Gastroesophageal sphincter (tissue), 4 donors: Measurements from ENCODE around the gene GPR137. TPM values are rescaled to one million over a fixed set of nuclear protein-coding genes. Genes with fewer than 3 reads are reported as not detected.
A peak's percentile ranks its signal among the peaks of the same experiment; 100 is the strongest.

Source experiments
- ATAC-seq: fragments of 150-250 bp; one replicate; pipeline ENCODE4 v1.9.1; 2016; ENCODE audit warnings: mild to moderate bottlenecking, moderate library complexity
- H3K27ac ChIP-seq, 4 donors: fragments of 200-600 bp; sonication (generic) in 3 of 4; 1 replicate in 3 of 4; 2 replicates in 1 of 4; pipeline ENCODE4 v1.5.1; 2016 to 2019
- H3K27me3 ChIP-seq: fragments of 200-600 bp; sonication (generic); one replicate; pipeline ENCODE4 v1.5.1; 2019
- H3K36me3 ChIP-seq, 2 donors: fragments of 200-600 bp; sonication (generic); one replicate each; pipeline ENCODE4 v1.5.1; 2019; ENCODE audit warnings: control low read depth in 1 of 2
- H3K4me1 ChIP-seq, 3 donors: fragments of 200-600 bp; sonication (generic); 1 replicate in 2 of 3; 2 replicates in 1 of 3; pipeline ENCODE4 v1.5.1; 2016 to 2019; ENCODE audit warnings: control low read depth in 2 of 3
- H3K4me3 ChIP-seq, 2 donors: fragments of 200-600 bp; sonication (generic); one replicate each; pipeline ENCODE4 v1.5.1; 2019; ENCODE audit warnings: mild to moderate bottlenecking in 1 of 2, moderate library complexity in 1 of 2
- H3K9me3 ChIP-seq, 3 donors: fragments of 200-600 bp; sonication (generic); one replicate each; pipeline ENCODE4 v1.5.1; 2017 to 2019; ENCODE audit warnings: control low read depth in 2 of 3
- EP300 ChIP-seq: sonication (generic); formaldehyde crosslinking; IDR thresholded peaks from one replicate; pipeline ENCODE4 v1.6.1; 2017; ENCODE audit warnings: antibody characterized with exemption, mild to moderate bottlenecking
- POLR2A ChIP-seq, 2 donors: fragments of 450-650 bp; IDR thresholded peaks; one replicate each; pipeline ENCODE4 v1.6.1; 2017; ENCODE audit warnings: antibody characterized with exemption in 2 of 2, mild to moderate bottlenecking in 2 of 2, moderate library complexity in 1 of 2
- POLR2AphosphoS5 ChIP-seq: sonication (generic); formaldehyde crosslinking; IDR thresholded peaks from one replicate; pipeline ENCODE4 v1.6.1; 2017; ENCODE audit warnings: antibody characterized with exemption
- WGBS, 2 donors: methylation state at CpG; one replicate each; pipeline ENCODE4 v1.1.5; 2018; ENCODE audit warnings: low coverage in 1 of 2; 5-methylcytosine and 5-hydroxymethylcytosine counted together
- total RNA-seq, 4 donors: library from RNA; depleted of rRNA; stranded (reverse); fragments of >200 nt; gene quantifications; one replicate each; pipeline ENCODE4 v1.1.0, GENCODE V29; 2016
- TF ChIP-seq, protein P1 (sequence below), 4 experiments: fragments of 200-600 bp in 2 of 4; fragments of 450-650 bp in 2 of 4; sonication (generic) in 1 of 4; IDR thresholded peaks; one replicate each; pipeline ENCODE4 v1.5.1; 2017 to 2019; ENCODE audit warnings: antibody characterized with exemption in 4 of 4, mild to moderate bottlenecking in 2 of 4, moderate library complexity in 2 of 4

GPR137 gene
- total RNA-seq, 4 donors from 2014 or later = 14.0 to 37.1 (median 27.6) TPM

DNA sequence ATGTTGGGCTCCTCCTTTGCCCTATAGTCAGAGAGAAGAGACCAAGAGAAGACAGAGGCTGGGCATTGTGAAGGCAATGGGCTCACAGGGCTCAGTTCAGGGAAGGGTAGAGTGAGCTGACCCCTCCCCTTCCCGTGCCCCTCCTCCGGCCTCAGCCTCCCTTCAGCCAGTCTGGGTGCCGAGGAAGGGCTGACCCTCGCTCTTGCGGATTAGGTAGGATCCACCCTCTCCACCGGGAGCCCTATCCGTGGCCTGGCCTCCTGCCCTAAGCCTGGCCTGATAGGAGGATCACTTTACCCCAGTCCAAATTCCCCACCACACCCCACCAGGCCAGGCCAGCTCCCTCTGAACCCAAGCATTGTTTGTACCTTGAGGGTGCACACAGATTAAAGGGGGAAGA, 37.1 kb upstream of the GPR137 start:
- ATAC-seq = no peak
- peaks cover 0 to 8% of the 10 kb centered on the region in 2 donors for H3K36me3 ChIP-seq
- H3K4me1 ChIP-seq = peaks cover 0 to 59% (median 44%) of the 10 kb centered on the region in 3 donors
- H3K27me3 ChIP-seq = no peaks in the 10 kb centered on the region
- WGBS, 2 donors = 60 to 71% methylated on average over 4 of the region's 7 CpGs
- H3K27ac ChIP-seq = no peak overlapping the region
- H3K4me3 ChIP-seq = no peak overlapping the region
- H3K9me3 ChIP-seq = no peaks in the 10 kb centered on the region
- TF ChIP-seq EP300 (no peak), POLR2A (IDR thresholded peaks at IDR 0.05) (no peak), POLR2AphosphoS5 (no peak)
- TF ChIP-seq, protein P1, sequence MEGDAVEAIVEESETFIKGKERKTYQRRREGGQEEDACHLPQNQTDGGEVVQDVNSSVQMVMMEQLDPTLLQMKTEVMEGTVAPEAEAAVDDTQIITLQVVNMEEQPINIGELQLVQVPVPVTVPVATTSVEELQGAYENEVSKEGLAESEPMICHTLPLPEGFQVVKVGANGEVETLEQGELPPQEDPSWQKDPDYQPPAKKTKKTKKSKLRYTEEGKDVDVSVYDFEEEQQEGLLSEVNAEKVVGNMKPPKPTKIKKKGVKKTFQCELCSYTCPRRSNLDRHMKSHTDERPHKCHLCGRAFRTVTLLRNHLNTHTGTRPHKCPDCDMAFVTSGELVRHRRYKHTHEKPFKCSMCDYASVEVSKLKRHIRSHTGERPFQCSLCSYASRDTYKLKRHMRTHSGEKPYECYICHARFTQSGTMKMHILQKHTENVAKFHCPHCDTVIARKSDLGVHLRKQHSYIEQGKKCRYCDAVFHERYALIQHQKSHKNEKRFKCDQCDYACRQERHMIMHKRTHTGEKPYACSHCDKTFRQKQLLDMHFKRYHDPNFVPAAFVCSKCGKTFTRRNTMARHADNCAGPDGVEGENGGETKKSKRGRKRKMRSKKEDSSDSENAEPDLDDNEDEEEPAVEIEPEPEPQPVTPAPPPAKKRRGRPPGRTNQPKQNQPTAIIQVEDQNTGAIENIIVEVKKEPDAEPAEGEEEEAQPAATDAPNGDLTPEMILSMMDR (IDR thresholded peaks at IDR 0.05) = no peak

DNA sequence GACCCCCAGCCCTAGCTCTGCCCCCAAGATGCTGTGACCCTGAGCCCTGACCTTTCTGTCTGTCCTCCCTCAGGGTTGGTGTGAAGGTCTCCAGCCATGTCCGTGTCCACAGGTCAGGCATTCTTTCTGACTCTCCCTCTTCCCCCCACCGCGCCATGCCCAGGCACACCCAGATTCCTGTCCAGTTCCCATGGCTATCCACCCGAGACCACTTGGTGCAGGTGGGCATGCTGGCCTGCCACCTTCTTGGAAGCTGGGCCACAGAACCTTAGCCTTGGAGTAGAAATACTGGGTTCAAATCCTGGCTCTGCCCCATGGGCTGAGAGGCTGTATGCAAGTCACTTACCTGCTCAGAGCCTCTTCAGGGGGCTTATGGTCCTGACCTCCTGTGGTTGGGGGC, 36.6 kb upstream of the GPR137 start:
- no peak for ATAC-seq
- Histone ChIP-seq H3K4me1 (peaks cover 0 to 64% (median 44%) of the 10 kb centered on the region in 3 donors), H3K9me3 (no peaks in the 10 kb centered on the region), H3K36me3 (peaks cover 0 to 3% of the 10 kb centered on the region in 2 donors), H3K27ac (no peak overlapping the region), H3K4me3 (no peak overlapping the region), H3K27me3 (no peaks in the 10 kb centered on the region)
- WGBS, 2 donors = 80% methylated on average over 3 of the region's 4 CpGs; no CpG with 5 or more reads in 1 of the 2 donors
- TF ChIP-seq EP300 (no peak), POLR2A (IDR thresholded peaks at IDR 0.05) (no peak), POLR2AphosphoS5 (no peak)
- TF ChIP-seq, protein P1 (IDR thresholded peaks at IDR 0.05) = no peak

DNA sequence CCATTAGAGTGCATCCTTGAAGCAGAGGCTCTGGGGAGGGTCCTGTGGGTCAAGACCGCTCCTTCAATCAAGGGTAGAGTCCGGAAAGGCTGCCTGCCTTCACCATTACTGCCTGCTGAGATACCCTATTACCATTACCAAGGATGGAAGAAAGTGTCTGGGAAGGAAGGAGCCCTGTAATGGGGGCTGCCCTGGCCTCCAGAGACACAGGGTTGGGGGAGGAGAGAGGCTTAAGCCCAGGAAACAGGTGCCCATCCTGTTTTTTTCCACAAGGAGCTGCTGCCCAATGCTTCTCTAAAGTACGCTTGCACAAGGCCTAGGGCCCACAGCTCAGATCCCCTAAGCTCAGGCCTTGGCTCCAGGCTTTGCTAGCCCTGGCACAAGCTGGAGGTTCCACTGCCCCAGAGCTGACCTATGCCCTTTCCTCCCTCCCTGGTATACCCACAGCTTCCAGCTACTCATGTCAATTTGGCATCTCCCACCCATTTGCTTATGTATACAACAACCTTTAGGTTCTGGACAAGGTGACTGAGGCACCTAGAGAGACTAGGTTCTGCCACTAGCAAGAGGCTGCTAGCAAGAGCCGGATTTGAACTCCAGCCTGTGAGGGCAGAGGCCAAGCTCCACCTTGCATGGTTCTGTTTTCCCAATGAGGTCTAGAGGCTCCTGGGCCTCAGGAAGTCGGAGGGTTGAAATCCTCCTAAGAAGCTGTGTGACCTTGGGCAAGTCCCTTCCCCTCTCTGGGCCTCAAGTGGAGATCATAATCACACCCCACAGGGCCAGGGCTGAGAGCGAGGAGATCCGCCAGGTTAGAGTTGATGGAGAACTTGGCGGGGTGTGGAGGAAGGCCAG, 35.9 kb upstream of the GPR137 start:
- Histone ChIP-seq H3K9me3 (no peaks in the 10 kb centered on the region), H3K27ac (no peak overlapping the region), H3K27me3 (no peaks in the 10 kb centered on the region), H3K4me1 (peaks cover 0 to 65% (median 44%) of the 10 kb centered on the region in 3 donors), H3K36me3 (peaks cover 0 to 7% of the 10 kb centered on the region in 2 donors), H3K4me3 (no peak overlapping the region)
- WGBS, 2 donors = 86 to 87% methylated on average over 1 to 3 of the region's 8 CpGs
- ATAC-seq = no peak
- TF ChIP-seq, protein P1 (IDR thresholded peaks at IDR 0.05) = no peak
- no peak for TF ChIP-seq POLR2A (IDR thresholded peaks at IDR 0.05)
- no peak for TF ChIP-seq POLR2AphosphoS5
- TF ChIP-seq EP300 = no peak

DNA sequence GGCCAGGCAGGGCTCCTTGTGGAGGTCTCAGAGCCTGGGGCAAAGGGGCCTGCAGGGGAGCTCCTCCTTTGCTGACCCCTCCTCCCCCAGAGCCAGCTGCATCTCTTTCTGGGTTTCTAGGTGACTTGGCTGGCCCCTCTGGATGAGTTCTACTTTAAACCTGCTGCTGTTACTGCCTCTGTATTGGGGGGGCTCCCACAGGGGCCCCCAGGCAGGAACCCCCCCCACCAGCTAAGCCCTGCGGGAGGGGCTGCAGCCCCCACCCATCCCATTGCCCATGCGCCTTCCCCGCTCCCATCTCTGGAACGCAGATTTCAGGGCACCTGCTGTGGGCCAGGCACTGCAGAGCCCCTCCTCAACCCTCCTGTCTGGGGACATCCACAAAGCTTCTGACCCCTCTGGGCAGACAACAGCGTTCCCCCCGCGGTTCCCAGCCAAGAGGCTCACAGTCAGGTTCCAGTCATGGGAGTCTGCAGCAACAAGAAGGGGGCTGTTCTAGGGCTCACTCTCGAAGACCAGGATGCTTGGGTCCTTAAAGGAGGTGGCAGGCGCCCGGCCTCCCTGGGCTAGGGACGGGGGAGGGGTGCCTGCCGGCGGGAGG, 35.1 kb upstream of the GPR137 start:
- H3K4me1 ChIP-seq = peaks cover 0 to 58% (median 36%) of the 10 kb centered on the region in 3 donors
- H3K4me3 ChIP-seq = peak overlapping the region; percentile 80 to 93
- peak overlapping the region in 3 of 4 donors; percentile 83 to 86 (median 84) for H3K27ac ChIP-seq
- no peaks in the 10 kb centered on the region for H3K27me3 ChIP-seq
- H3K9me3 ChIP-seq = no peaks in the 10 kb centered on the region
- TF ChIP-seq EP300 (no peak), POLR2A (IDR thresholded peaks at IDR 0.05) (no peak), POLR2AphosphoS5 (no peak)
- TF ChIP-seq, protein P1 (IDR thresholded peaks at IDR 0.05) = no peak
- no peak for ATAC-seq
- peaks cover 0 to 14% of the 10 kb centered on the region in 2 donors for H3K36me3 ChIP-seq
- no CpG with 5 or more reads among the region's 13 CpGs for WGBS, 2 donors
